ENCODE measurements around the gene SLC25A20. TPM values are rescaled to one million over a fixed set of nuclear protein-coding genes. Genes with fewer than 3 reads are reported as not detected.

The SLC25A20 gene
- polyA plus RNA-seq, 4 donors: 38.3 to 150 (median 76.4) TPM

- WGBS, 3 donors: 57 to 75% (median 63%) methylated on average over 2 of the region's 2 CpGs
- FAIRE-seq (no peak), DNase-seq (no peak)
- Histone ChIP-seq H3K4me3 (ENCODE audit: low read depth in 1 of 3, low read length in 3 of 3) (no peak overlapping the region), H3K27me3 (ENCODE audit: control insufficient read depth in 3 of 3, insufficient read depth in 3 of 3, low read length in 3 of 3) (no peaks in the 10 kb centered on the region), H3K9me3 (ENCODE audit: control insufficient read depth in 2 of 2, insufficient read depth in 1 of 2, low read depth in 1 of 2, low read length in 1 of 2) (no peaks in the 10 kb centered on the region), H3K27ac (ENCODE audit: low read depth in 1 of 3, low read length in 2 of 3) (no peak overlapping the region), H3K36me3 (ENCODE audit: control insufficient read depth in 3 of 3, insufficient read depth in 2 of 3, low read depth in 1 of 3, low read length in 3 of 3) (peaks cover 7 to 47% (median 26%) of the 10 kb centered on the region in 3 donors), H3K4me1 (ENCODE audit: control insufficient read depth in 3 of 3, insufficient read depth in 2 of 3, low read depth in 1 of 3, low read length in 2 of 3) (peaks cover 0 to 32% (median 2%) of the 10 kb centered on the region in 3 donors)
These were observed 41.0 kb downstream of the SLC25A20 start for GRCh38 chr3:48857641-48858040.

GRCh38 chr3:48856469-48856868 is 42.2 kb downstream of the SLC25A20 start:
- Histone ChIP-seq H3K36me3 (ENCODE audit: control insufficient read depth in 3 of 3, insufficient read depth in 2 of 3, low read depth in 1 of 3, low read length in 3 of 3) (peaks cover 7 to 44% (median 22%) of the 10 kb centered on the region in 3 donors), H3K4me3 (ENCODE audit: low read depth in 1 of 3, low read length in 3 of 3) (no peak overlapping the region), H3K9me3 (ENCODE audit: control insufficient read depth in 2 of 2, insufficient read depth in 1 of 2, low read depth in 1 of 2, low read length in 1 of 2) (no peaks in the 10 kb centered on the region), H3K4me1 (ENCODE audit: control insufficient read depth in 3 of 3, insufficient read depth in 2 of 3, low read depth in 1 of 3, low read length in 2 of 3) (peaks cover 0 to 36% (median 2%) of the 10 kb centered on the region in 3 donors), H3K27ac (ENCODE audit: low read depth in 1 of 3, low read length in 2 of 3) (peak overlapping the region; percentile 28 to 75 (median 63)), H3K27me3 (ENCODE audit: control insufficient read depth in 3 of 3, insufficient read depth in 3 of 3, low read length in 3 of 3) (no peaks in the 10 kb centered on the region)
- peak in 1 of 2 donors; percentile 21 for DNase-seq
- WGBS, 3 donors: 16 to 55% (median 23%) methylated on average over 4 of the region's 4 CpGs
- FAIRE-seq: no peak

GRCh38 chr3:48855681-48856447 is 42.8 kb downstream of the SLC25A20 start:
- H3K9me3 ChIP-seq (ENCODE audit: control insufficient read depth in 2 of 2, insufficient read depth in 1 of 2, low read depth in 1 of 2, low read length in 1 of 2): no peaks in the 10 kb centered on the region
- WGBS, 3 donors: 27 to 60% (median 43%) methylated on average over 9 of the region's 9 CpGs
- FAIRE-seq (no peak), DNase-seq (peak; percentile 63 to 75)
- no peaks in the 10 kb centered on the region for H3K27me3 ChIP-seq (ENCODE audit: control insufficient read depth in 3 of 3, insufficient read depth in 3 of 3, low read length in 3 of 3)
- H3K27ac ChIP-seq (ENCODE audit: low read depth in 1 of 3, low read length in 2 of 3): peak overlapping the region; percentile 28 to 75 (median 63)
- H3K36me3 ChIP-seq (ENCODE audit: control insufficient read depth in 3 of 3, insufficient read depth in 2 of 3, low read depth in 1 of 3, low read length in 3 of 3): peaks cover 4 to 39% (median 18%) of the 10 kb centered on the region in 3 donors
- H3K4me1 ChIP-seq (ENCODE audit: control insufficient read depth in 3 of 3, insufficient read depth in 2 of 3, low read depth in 1 of 3, low read length in 2 of 3): peaks cover 0 to 36% (median 2%) of the 10 kb centered on the region in 3 donors
- no peak overlapping the region for H3K4me3 ChIP-seq (ENCODE audit: low read depth in 1 of 3, low read length in 3 of 3)

GRCh38 chr3:48852151-48852550 is 46.5 kb downstream of the SLC25A20 start:
- no peaks in the 10 kb centered on the region for H3K9me3 ChIP-seq (ENCODE audit: control insufficient read depth in 2 of 2, insufficient read depth in 1 of 2, low read depth in 1 of 2, low read length in 1 of 2)
- DNase-seq: no peak
- H3K4me1 ChIP-seq (ENCODE audit: control insufficient read depth in 3 of 3, insufficient read depth in 2 of 3, low read depth in 1 of 3, low read length in 2 of 3): peaks cover 0 to 39% (median 2%) of the 10 kb centered on the region in 3 donors
- H3K36me3 ChIP-seq (ENCODE audit: control insufficient read depth in 3 of 3, insufficient read depth in 2 of 3, low read depth in 1 of 3, low read length in 3 of 3): peaks cover 0 to 15% (median 4%) of the 10 kb centered on the region in 3 donors
- FAIRE-seq: no peak
- 73 to 85% (median 83%) methylated on average over 5 of the region's 5 CpGs for WGBS, 3 donors
- no peak overlapping the region for H3K27ac ChIP-seq (ENCODE audit: low read depth in 1 of 3, low read length in 2 of 3)
- H3K4me3 ChIP-seq (ENCODE audit: low read depth in 1 of 3, low read length in 3 of 3): no peak overlapping the region
- no peaks in the 10 kb centered on the region for H3K27me3 ChIP-seq (ENCODE audit: control insufficient read depth in 3 of 3, insufficient read depth in 3 of 3, low read length in 3 of 3)

GRCh38 chr3:48851407-48851806 is 47.3 kb downstream of the SLC25A20 start:
- Histone ChIP-seq H3K27ac (ENCODE audit: low read depth in 1 of 3, low read length in 2 of 3) (no peak overlapping the region), H3K27me3 (ENCODE audit: control insufficient read depth in 3 of 3, insufficient read depth in 3 of 3, low read length in 3 of 3) (no peaks in the 10 kb centered on the region), H3K9me3 (ENCODE audit: control insufficient read depth in 2 of 2, insufficient read depth in 1 of 2, low read depth in 1 of 2, low read length in 1 of 2) (no peaks in the 10 kb centered on the region), H3K4me3 (ENCODE audit: low read depth in 1 of 3, low read length in 3 of 3) (no peak overlapping the region), H3K36me3 (ENCODE audit: control insufficient read depth in 3 of 3, insufficient read depth in 2 of 3, low read depth in 1 of 3, low read length in 3 of 3) (peaks cover 0 to 12% (median 2%) of the 10 kb centered on the region in 3 donors), H3K4me1 (ENCODE audit: control insufficient read depth in 3 of 3, insufficient read depth in 2 of 3, low read depth in 1 of 3, low read length in 2 of 3) (peaks cover under 1 to 36% (median 2%) of the 10 kb centered on the region in 3 donors)
- peak in 1 of 2 donors; percentile 23 for DNase-seq
- 52 to 68% (median 64%) methylated on average over 3 of the region's 3 CpGs for WGBS, 3 donors
- FAIRE-seq: no peak

- no peak overlapping the region for H3K4me3 ChIP-seq (ENCODE audit: low read depth in 1 of 3, low read length in 3 of 3)
- peaks cover 2 to 24% (median 3%) of the 10 kb centered on the region in 3 donors for H3K4me1 ChIP-seq (ENCODE audit: control insufficient read depth in 3 of 3, insufficient read depth in 2 of 3, low read depth in 1 of 3, low read length in 2 of 3)
- H3K27me3 ChIP-seq (ENCODE audit: control insufficient read depth in 3 of 3, insufficient read depth in 3 of 3, low read length in 3 of 3): no peaks in the 10 kb centered on the region
- H3K9me3 ChIP-seq (ENCODE audit: control insufficient read depth in 2 of 2, insufficient read depth in 1 of 2, low read depth in 1 of 2, low read length in 1 of 2): no peaks in the 10 kb centered on the region
- 83 to 92% (median 90%) methylated on average over 8 of the region's 8 CpGs for WGBS, 3 donors
- peak overlapping the region in 1 of 3 donors; percentile 11 for H3K27ac ChIP-seq (ENCODE audit: low read depth in 1 of 3, low read length in 2 of 3)
- H3K36me3 ChIP-seq (ENCODE audit: control insufficient read depth in 3 of 3, insufficient read depth in 2 of 3, low read depth in 1 of 3, low read length in 3 of 3): peaks cover 0 to 7% (median 0%) of the 10 kb centered on the region in 3 donors
- FAIRE-seq (no peak), DNase-seq (no peak)
These were observed 49.7 kb downstream of the SLC25A20 start for GRCh38 chr3:48848816-48849515.

- no peaks in the 10 kb centered on the region for H3K9me3 ChIP-seq (ENCODE audit: control insufficient read depth in 2 of 2, insufficient read depth in 1 of 2, low read depth in 1 of 2, low read length in 1 of 2)
- H3K36me3 ChIP-seq (ENCODE audit: control insufficient read depth in 3 of 3, insufficient read depth in 2 of 3, low read depth in 1 of 3, low read length in 3 of 3): peaks cover 0 to 7% (median 0%) of the 10 kb centered on the region in 3 donors
- DNase-seq: peak; percentile 89 to 95
- no peaks in the 10 kb centered on the region for H3K27me3 ChIP-seq (ENCODE audit: control insufficient read depth in 3 of 3, insufficient read depth in 3 of 3, low read length in 3 of 3)
- H3K27ac ChIP-seq (ENCODE audit: low read depth in 1 of 3, low read length in 2 of 3): peak within 1 kb of the TSS; percentile 88 to 98 (median 93)
- no peak for FAIRE-seq
- peak within 1 kb of the TSS; percentile 67 to 82 (median 70) for H3K4me3 ChIP-seq (ENCODE audit: low read depth in 1 of 3, low read length in 3 of 3)
- H3K4me1 ChIP-seq (ENCODE audit: control insufficient read depth in 3 of 3, insufficient read depth in 2 of 3, low read depth in 1 of 3, low read length in 2 of 3): peaks cover 0 to 18% (median 3%) of the 10 kb centered on the region in 3 donors
- WGBS, 3 donors: 2 to 3% (median 2%) methylated on average over 62 to 81 of the region's 81 CpGs
These were observed 50.9 kb downstream of the SLC25A20 start, which contains the start of gene PRKAR2A for GRCh38 chr3:48847504-48848423. Gene PRKAR2A (minus strand): TSS chr3:48847874. CDS start chr3:48847596, 278 bp downstream.

Measured in small intestine (tissue), 7 donors.